Prostate gland (tissue), 2 donors: ENCODE results near the gene ZNF385B.

Source experiments
- POLR2A ChIP-seq: fragments of 450-650 bp; IDR thresholded peaks from one replicate; pipeline ENCODE4 v1.6.1; 2016; ENCODE audit warnings: antibody characterized with exemption, mild to moderate bottlenecking
- POLR2AphosphoS5 ChIP-seq: sonication (generic); formaldehyde crosslinking; IDR thresholded peaks from one replicate; pipeline ENCODE4 v1.6.1; 2017; ENCODE audit warnings: antibody characterized with exemption
- TF ChIP-seq, protein P1 (sequence below), 4 experiments: fragments of 200-600 bp in 2 of 4; fragments of 450-650 bp in 2 of 4; sonication (generic) in 2 of 4; IDR thresholded peaks; 1 replicate in 3 of 4; 2 replicates in 1 of 4; pipeline ENCODE4 v1.5.1; 2016 to 2019; ENCODE audit warnings: antibody characterized with exemption in 4 of 4, mild to moderate bottlenecking in 2 of 4, moderate library complexity in 2 of 4

DNA sequence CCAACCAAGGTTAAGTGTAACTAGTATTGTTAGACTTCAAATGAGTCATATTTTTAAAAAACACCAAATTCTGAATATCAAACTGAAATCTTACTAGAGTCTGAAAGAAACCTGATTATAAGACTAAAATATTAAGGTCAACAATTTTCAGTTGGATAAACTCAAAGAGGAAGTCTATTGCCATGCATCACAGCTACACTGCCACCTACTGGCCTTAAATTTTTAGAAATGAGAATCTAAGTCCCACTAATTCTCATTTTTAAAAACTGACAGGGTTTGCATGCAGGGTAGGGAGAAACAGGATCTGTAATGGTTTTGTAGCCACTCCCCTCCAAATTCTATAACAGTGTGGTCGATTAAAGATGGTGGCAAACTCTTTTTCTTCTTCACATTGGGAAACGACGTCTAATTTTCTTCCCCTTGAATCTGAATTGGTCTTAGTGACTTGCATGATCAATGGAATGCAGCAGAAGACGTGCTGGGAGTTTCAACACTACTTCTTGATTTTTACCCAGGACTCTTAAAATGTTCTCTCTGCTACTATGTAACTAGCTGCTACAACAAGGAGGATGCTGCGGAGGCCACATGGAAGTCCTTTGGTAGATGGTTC is 420.7 kb downstream of the ZNF385B start:
- TF ChIP-seq, protein P1, sequence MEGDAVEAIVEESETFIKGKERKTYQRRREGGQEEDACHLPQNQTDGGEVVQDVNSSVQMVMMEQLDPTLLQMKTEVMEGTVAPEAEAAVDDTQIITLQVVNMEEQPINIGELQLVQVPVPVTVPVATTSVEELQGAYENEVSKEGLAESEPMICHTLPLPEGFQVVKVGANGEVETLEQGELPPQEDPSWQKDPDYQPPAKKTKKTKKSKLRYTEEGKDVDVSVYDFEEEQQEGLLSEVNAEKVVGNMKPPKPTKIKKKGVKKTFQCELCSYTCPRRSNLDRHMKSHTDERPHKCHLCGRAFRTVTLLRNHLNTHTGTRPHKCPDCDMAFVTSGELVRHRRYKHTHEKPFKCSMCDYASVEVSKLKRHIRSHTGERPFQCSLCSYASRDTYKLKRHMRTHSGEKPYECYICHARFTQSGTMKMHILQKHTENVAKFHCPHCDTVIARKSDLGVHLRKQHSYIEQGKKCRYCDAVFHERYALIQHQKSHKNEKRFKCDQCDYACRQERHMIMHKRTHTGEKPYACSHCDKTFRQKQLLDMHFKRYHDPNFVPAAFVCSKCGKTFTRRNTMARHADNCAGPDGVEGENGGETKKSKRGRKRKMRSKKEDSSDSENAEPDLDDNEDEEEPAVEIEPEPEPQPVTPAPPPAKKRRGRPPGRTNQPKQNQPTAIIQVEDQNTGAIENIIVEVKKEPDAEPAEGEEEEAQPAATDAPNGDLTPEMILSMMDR (IDR thresholded peaks at IDR 0.05) = peak in 3 of 4 experiments; percentile 31 to 56 (median 31)
- no peak for TF ChIP-seq POLR2AphosphoS5
- TF ChIP-seq POLR2A = no peak
